Measurements from ENCODE around the gene TULP4. TPM values are rescaled to one million over a fixed set of nuclear protein-coding genes. Genes with fewer than 3 reads are reported as not detected.
"Not testable (repeated sequence)": the region's sequence is repeated elsewhere in the genome, so short reads cannot be mapped to it uniquely, and the experiment has no call there.

Gene TULP4
- total RNA-seq, 1 donor from 2014 or later = 117 TPM

GRCh38 chr6:158472447-158472846, 160.2 kb downstream of the TULP4 start:
- TF ChIP-seq CTCF (IDR thresholded peaks at IDR 0.05; ENCODE audit: unreplicated experiment) = no peak
- H3K4me3 Mint-ChIP-seq (ENCODE audit: unreplicated experiment) = no peak overlapping the region
- H3K27me3 Mint-ChIP-seq (ENCODE audit: unreplicated experiment) = peaks cover 7% of the 10 kb centered on the region
- no peaks in the 10 kb centered on the region for H3K9me3 Mint-ChIP-seq (ENCODE audit: unreplicated experiment)
- H3K36me3 Mint-ChIP-seq (ENCODE audit: low read depth, unreplicated experiment) = peaks cover 35% of the 10 kb centered on the region
- peaks cover 18% of the 10 kb centered on the region for H3K4me1 Mint-ChIP-seq (ENCODE audit: unreplicated experiment)
- no peak for DNase-seq (ENCODE audit: low spot score)
- no peak overlapping the region for H3K27ac Mint-ChIP-seq (ENCODE audit: unreplicated experiment)

- H3K27me3 Mint-ChIP-seq (ENCODE audit: unreplicated experiment) = no peaks in the 10 kb centered on the region
- H3K36me3 Mint-ChIP-seq (ENCODE audit: low read depth, unreplicated experiment) = peaks cover 23% of the 10 kb centered on the region
- H3K9me3 Mint-ChIP-seq (ENCODE audit: unreplicated experiment) = no peaks in the 10 kb centered on the region
- H3K27ac Mint-ChIP-seq (ENCODE audit: unreplicated experiment) = no peak overlapping the region
- no peak for DNase-seq (ENCODE audit: low spot score)
- peaks cover 17% of the 10 kb centered on the region for H3K4me1 Mint-ChIP-seq (ENCODE audit: unreplicated experiment)
- TF ChIP-seq CTCF (IDR thresholded peaks at IDR 0.05; ENCODE audit: unreplicated experiment) = no peak
- no peak overlapping the region for H3K4me3 Mint-ChIP-seq (ENCODE audit: unreplicated experiment)
Observed at GRCh38 chr6:158474961-158475343, 162.7 kb downstream of the TULP4 start.

GRCh38 chr6:158475344-158476302, 163.4 kb downstream of the TULP4 start:
- H3K4me3 Mint-ChIP-seq (ENCODE audit: unreplicated experiment) = no peak overlapping the region
- no peak for DNase-seq (ENCODE audit: low spot score)
- peaks cover 14% of the 10 kb centered on the region for H3K4me1 Mint-ChIP-seq (ENCODE audit: unreplicated experiment)
- peaks cover 1% of the 10 kb centered on the region for H3K27me3 Mint-ChIP-seq (ENCODE audit: unreplicated experiment)
- H3K27ac Mint-ChIP-seq (ENCODE audit: unreplicated experiment) = no peak overlapping the region
- no peak for TF ChIP-seq CTCF (IDR thresholded peaks at IDR 0.05; ENCODE audit: unreplicated experiment)
- no peaks in the 10 kb centered on the region for H3K9me3 Mint-ChIP-seq (ENCODE audit: unreplicated experiment)
- peaks cover 29% of the 10 kb centered on the region for H3K36me3 Mint-ChIP-seq (ENCODE audit: low read depth, unreplicated experiment)

- Mint-ChIP-seq H3K27ac (ENCODE audit: unreplicated experiment) (no peak overlapping the region), H3K27me3 (ENCODE audit: unreplicated experiment) (peaks cover 1% of the 10 kb centered on the region), H3K4me1 (ENCODE audit: unreplicated experiment) (peaks cover 8% of the 10 kb centered on the region), H3K36me3 (ENCODE audit: low read depth, unreplicated experiment) (peaks cover 32% of the 10 kb centered on the region), H3K4me3 (ENCODE audit: unreplicated experiment) (peak overlapping the region; percentile 4), H3K9me3 (ENCODE audit: unreplicated experiment) (no peaks in the 10 kb centered on the region)
- no peak for TF ChIP-seq CTCF (IDR thresholded peaks at IDR 0.05; ENCODE audit: unreplicated experiment)
- DNase-seq (ENCODE audit: low spot score) = no peak
Observed at GRCh38 chr6:158476389-158476788, 164.1 kb downstream of the TULP4 start.

GRCh38 chr6:158477722-158478121, 165.5 kb downstream of the TULP4 start:
- not testable (repeated sequence) for H3K27me3 Mint-ChIP-seq (ENCODE audit: unreplicated experiment); H3K9me3 Mint-ChIP-seq (ENCODE audit: unreplicated experiment); DNase-seq (ENCODE audit: low spot score); H3K4me1 Mint-ChIP-seq (ENCODE audit: unreplicated experiment); H3K4me3 Mint-ChIP-seq (ENCODE audit: unreplicated experiment); H3K27ac Mint-ChIP-seq (ENCODE audit: unreplicated experiment)
- H3K36me3 Mint-ChIP-seq (ENCODE audit: low read depth, unreplicated experiment) = peaks cover 44% of the 10 kb centered on the region
